OCI-LY1 (cell line): ENCODE results near the gene PICK1.

Source experiments
- H2AFZ ChIP-seq: fragments of 200-600 bp; sonication (generic), shearing (Covaris generic); 2 replicates; pipeline ENCODE4 v1.6.0; 2014; ENCODE audit warnings: antibody characterized with exemption, mild to moderate bottlenecking, low read length
- H3F3A ChIP-seq: fragments of 200-600 bp; sonication (generic), shearing (Covaris generic); 2 replicates; pipeline ENCODE4 v1.6.0; 2014; ENCODE audit warnings: mild to moderate bottlenecking, antibody characterized with exemption, low read length, moderate library complexity; ENCODE audit not compliant: insufficient read depth
- H3K27ac ChIP-seq: fragments of 200-600 bp; sonication (generic); 2 replicates; pipeline ENCODE4 v1.5.1; 2014; ENCODE audit warnings: low read length, mixed run types, mild to moderate bottlenecking, low read depth; ENCODE audit not compliant: poor library complexity, severe bottlenecking
- H3K27me3 ChIP-seq: fragments of 200-600 bp; sonication (generic); 2 replicates; pipeline ENCODE4 v1.6.0; 2014; ENCODE audit warnings: antibody characterized with exemption, mild to moderate bottlenecking, low read length, moderate library complexity; ENCODE audit not compliant: insufficient read depth
- H3K36me3 ChIP-seq: fragments of 200-600 bp; sonication (generic); 2 replicates; pipeline ENCODE4 v1.6.1; 2014; ENCODE audit warnings: mild to moderate bottlenecking, antibody characterized with exemption, low read length, moderate library complexity, mixed read lengths; ENCODE audit not compliant: insufficient read depth
- H3K4me1 ChIP-seq: fragments of 200-600 bp; sonication (generic); 2 replicates; pipeline ENCODE4 v1.5.1; 2014; ENCODE audit warnings: mild to moderate bottlenecking, low read length, moderate library complexity; ENCODE audit not compliant: insufficient read depth, severe bottlenecking
- H3K4me2 ChIP-seq: fragments of 200-600 bp; sonication (generic), shearing (Covaris generic); 2 replicates; pipeline ENCODE4 v1.6.1; 2014; ENCODE audit warnings: low read length
- H3K4me3 ChIP-seq: fragments of 200-600 bp; sonication (generic); 2 replicates; pipeline ENCODE4 v1.5.1; 2014; ENCODE audit warnings: low read length, low read depth, mild to moderate bottlenecking, mixed read lengths; ENCODE audit not compliant: poor library complexity, severe bottlenecking
- H3K79me2 ChIP-seq: fragments of 200-600 bp; shearing (Covaris generic); 2 replicates; pipeline ENCODE4 v1.6.1; 2016; ENCODE audit warnings: mixed run types, low read length, mixed read lengths; ENCODE audit not compliant: insufficient read depth
- H3K9ac ChIP-seq: fragments of 200-600 bp; sonication (generic), shearing (Covaris generic); 2 replicates; pipeline ENCODE4 v1.6.1; 2014; ENCODE audit warnings: mild to moderate bottlenecking, low read length, mixed read lengths
- H3K9me2 ChIP-seq: fragments of 200-600 bp; sonication (generic), shearing (Covaris generic); 2 replicates; pipeline ENCODE4 v1.6.1; 2014; ENCODE audit warnings: low read depth, mild to moderate bottlenecking, low read length, mixed read lengths
- H3K9me3 ChIP-seq: fragments of 200-600 bp; shearing (Covaris generic); 2 replicates; pipeline ENCODE4 v1.6.1; 2014; ENCODE audit warnings: low read length, mixed read lengths
- H4K20me1 ChIP-seq: fragments of 200-600 bp; sonication (generic), shearing (Covaris generic); 2 replicates; pipeline ENCODE4 v1.6.0; 2016; ENCODE audit warnings: mild to moderate bottlenecking, low read length; ENCODE audit not compliant: insufficient read depth
- CTCF ChIP-seq: fragments of 200-600 bp; sonication (generic), shearing (Covaris generic); IDR thresholded peaks from 2 replicates; pipeline ENCODE4 v1.5.1; 2017; ENCODE audit warnings: mild to moderate bottlenecking, antibody characterized with exemption, low read length, moderate library complexity, mixed read lengths
- EZH2 ChIP-seq: fragments of 200-600 bp; sonication (generic), shearing (Covaris generic); IDR thresholded peaks from 2 replicates; pipeline ENCODE4 v1.8.0; 2017; ENCODE audit warnings: borderline replicate concordance, mixed run types, mild to moderate bottlenecking, antibody characterized with exemption, low read length, moderate library complexity, mixed read lengths

PICK1 gene

GRCh38 chr22:38029901-38030300, 27.3 kb upstream of the PICK1 start:
- Histone ChIP-seq H3K9me2 (no peaks in the 10 kb centered on the region), H3K36me3 (no peaks in the 10 kb centered on the region), H2AFZ (no peak overlapping the region), H3F3A (no peaks in the 10 kb centered on the region), H3K27ac (no peak overlapping the region), H3K4me1 (peaks cover 9% of the 10 kb centered on the region), H3K79me2 (no peaks in the 10 kb centered on the region), H3K9me3 (no peaks in the 10 kb centered on the region), H3K4me2 (no peak overlapping the region), H3K4me3 (no peak overlapping the region), H4K20me1 (no peaks in the 10 kb centered on the region), H3K9ac (no peak overlapping the region), H3K27me3 (peaks cover 12% of the 10 kb centered on the region; the same call in 1 of the 2 replicates)
- TF ChIP-seq CTCF (no peak), EZH2 (no peak)

GRCh38 chr22:38030311-38031133, 26.7 kb upstream of the PICK1 start:
- Histone ChIP-seq H3K4me2 (no peak overlapping the region), H3K9ac (no peak overlapping the region), H3K27me3 (0 out of 2 replicates have a peak, but pooled peaks cover 11% of the 10 kb centered on the region), H3K4me3 (no peak overlapping the region), H3K4me1 (peaks cover 9% of the 10 kb centered on the region), H3K36me3 (no peaks in the 10 kb centered on the region), H3F3A (no peaks in the 10 kb centered on the region), H3K9me3 (no peaks in the 10 kb centered on the region), H3K79me2 (no peaks in the 10 kb centered on the region), H4K20me1 (no peaks in the 10 kb centered on the region), H3K9me2 (no peaks in the 10 kb centered on the region), H2AFZ (no peak overlapping the region), H3K27ac (no peak overlapping the region)
- TF ChIP-seq EZH2 (no peak), CTCF (no peak)

- Histone ChIP-seq H2AFZ (no peak overlapping the region), H3K9ac (no peak overlapping the region)
Measured at GRCh38 chr22:38031491-38031890, 25.7 kb upstream of the PICK1 start.

More at GRCh38 chr22:38031491-38031890, 25.7 kb upstream of the PICK1 start:
- no peak for TF ChIP-seq CTCF
- no peak for TF ChIP-seq EZH2
- Histone ChIP-seq H3K27me3 (peaks cover 14% of the 10 kb centered on the region; the same call in 1 of the 2 replicates), H3K9me3 (no peaks in the 10 kb centered on the region), H3K79me2 (no peaks in the 10 kb centered on the region), H3K36me3 (no peaks in the 10 kb centered on the region), H4K20me1 (no peaks in the 10 kb centered on the region), H3F3A (no peaks in the 10 kb centered on the region), H3K9me2 (no peaks in the 10 kb centered on the region), H3K4me3 (no peak overlapping the region), H3K27ac (no peak overlapping the region), H3K4me2 (no peak overlapping the region), H3K4me1 (peaks cover 9% of the 10 kb centered on the region)
